ENCODE data around the gene CEP112.

The CEP112 gene

DNA sequence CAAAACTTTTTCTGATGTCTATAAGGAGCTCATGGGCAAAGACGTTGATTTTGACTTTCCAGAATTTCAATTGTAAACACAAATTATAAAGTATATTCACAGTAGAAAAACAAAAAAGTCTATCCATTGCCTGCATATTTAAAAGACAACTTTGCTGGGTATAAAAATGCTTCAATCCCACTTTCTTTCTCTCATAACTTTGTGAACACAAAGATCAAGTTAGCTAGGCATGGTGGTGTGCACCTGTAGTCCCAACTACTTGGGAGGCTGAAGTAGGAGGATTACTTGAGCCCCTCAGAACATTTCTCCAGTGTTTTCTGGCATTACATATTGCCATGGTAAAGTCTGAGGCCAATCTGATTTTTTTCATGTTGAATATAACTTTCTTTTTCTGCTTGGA is 547.4 kb downstream of the CEP112 start:
- no peak for DNase-seq (ENCODE audit: insufficient read length, low spot score)
- no peak for TF ChIP-seq CTCF (IDR thresholded peaks at IDR 0.05; ENCODE audit: insufficient read depth, missing control alignments)

GRCh38 chr17:65638221-65638975 is 553.5 kb downstream of the CEP112 start:
- DNase-seq (ENCODE audit: insufficient read length, low spot score) (no peak), FAIRE-seq (no peak)
- TF ChIP-seq CTCF (IDR thresholded peaks at IDR 0.05; ENCODE audit: insufficient read depth, missing control alignments): no peak

More for the DNA sequence above, 547.4 kb downstream of the CEP112 start:
- no peak for FAIRE-seq

DNA sequence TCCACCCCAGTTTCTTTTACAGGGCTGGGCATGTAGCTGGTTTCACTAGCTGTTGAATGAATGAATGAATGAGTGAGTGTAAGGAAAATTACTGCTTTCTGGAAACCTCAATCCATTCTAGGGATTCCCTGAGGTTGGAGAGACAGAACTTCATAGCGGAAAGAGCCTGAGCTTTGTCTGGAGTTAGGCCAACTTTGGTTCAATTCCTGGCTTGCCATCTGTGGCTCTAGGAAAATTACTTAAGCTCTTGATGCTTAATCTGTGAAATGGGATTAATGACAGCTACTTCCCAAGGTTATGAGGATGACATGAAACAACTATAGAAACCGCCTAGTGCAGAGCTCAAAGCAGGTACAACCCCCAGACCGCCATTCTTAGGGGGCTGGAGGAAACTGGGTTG is 554.1 kb downstream of the CEP112 start:
- FAIRE-seq (no peak), DNase-seq (ENCODE audit: insufficient read length, low spot score) (no peak)
- TF ChIP-seq CTCF (IDR thresholded peaks at IDR 0.05; ENCODE audit: insufficient read depth, missing control alignments): no peak

DNA sequence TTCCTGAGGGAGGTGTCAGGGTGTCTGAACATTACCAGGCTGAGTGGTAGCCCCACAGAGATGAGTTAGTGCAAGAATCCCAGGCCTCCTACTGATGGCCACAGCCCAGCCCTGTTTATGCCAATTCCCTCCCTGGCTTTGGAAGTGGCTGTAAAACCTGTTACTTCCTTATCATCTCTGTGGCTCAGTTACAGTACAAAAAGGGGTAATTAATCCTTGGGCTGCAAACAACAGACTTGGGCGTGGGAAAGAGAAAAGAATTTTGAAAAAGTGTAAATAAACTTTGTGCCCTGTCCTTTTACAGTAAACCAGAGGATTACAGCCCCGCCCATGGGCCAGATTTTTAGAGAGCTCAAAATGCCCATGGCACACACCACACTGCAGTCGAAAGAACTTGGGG is 557.4 kb downstream of the CEP112 start:
- TF ChIP-seq CTCF (IDR thresholded peaks at IDR 0.05; ENCODE audit: insufficient read depth, missing control alignments): no peak
- DNase-seq (ENCODE audit: insufficient read length, low spot score) (no peak), FAIRE-seq (no peak)

GRCh38 chr17:65633988-65634387 is 557.9 kb downstream of the CEP112 start:
- no peak for TF ChIP-seq CTCF (IDR thresholded peaks at IDR 0.05; ENCODE audit: insufficient read depth, missing control alignments)
- FAIRE-seq: no peak
- DNase-seq (ENCODE audit: insufficient read length, low spot score): no peak

DNA sequence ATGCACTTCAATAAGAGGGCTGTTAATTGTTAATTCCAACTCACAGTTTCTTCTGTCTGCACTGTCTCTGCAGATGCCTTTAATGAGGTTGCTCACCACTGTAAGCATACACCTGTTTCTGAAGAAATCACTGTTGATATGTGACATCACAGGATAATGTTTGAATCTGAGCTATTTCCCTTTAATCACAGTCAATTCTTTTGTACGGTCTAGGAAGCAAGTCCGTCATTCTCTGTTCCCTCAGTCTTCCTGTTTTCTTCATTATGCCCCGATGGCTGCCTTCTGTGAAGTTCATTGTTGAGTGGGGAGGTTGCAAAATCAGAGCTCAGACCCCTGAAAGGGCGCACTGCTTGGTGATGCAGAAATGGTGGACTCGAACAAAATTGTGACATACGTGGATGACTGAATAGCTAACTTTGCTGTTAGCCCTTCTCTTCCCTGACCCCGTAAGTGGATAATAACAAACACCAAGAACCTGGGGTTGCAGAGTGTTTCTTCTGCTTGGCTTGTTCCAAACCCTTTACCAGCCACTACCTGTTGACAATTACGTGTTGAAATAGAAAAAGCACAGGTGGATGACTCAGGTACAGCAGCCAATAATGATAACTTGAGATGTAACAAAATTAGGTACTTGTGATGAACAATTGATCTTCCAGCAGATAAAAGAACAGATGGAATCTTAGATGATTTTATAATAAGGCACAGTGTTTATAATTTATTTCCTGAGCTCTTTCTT is 558.6 kb downstream of the CEP112 start:
- DNase-seq (ENCODE audit: insufficient read length, low spot score) (no peak), FAIRE-seq (no peak)
- no peak for TF ChIP-seq CTCF (IDR thresholded peaks at IDR 0.05; ENCODE audit: insufficient read depth, missing control alignments)

DNA sequence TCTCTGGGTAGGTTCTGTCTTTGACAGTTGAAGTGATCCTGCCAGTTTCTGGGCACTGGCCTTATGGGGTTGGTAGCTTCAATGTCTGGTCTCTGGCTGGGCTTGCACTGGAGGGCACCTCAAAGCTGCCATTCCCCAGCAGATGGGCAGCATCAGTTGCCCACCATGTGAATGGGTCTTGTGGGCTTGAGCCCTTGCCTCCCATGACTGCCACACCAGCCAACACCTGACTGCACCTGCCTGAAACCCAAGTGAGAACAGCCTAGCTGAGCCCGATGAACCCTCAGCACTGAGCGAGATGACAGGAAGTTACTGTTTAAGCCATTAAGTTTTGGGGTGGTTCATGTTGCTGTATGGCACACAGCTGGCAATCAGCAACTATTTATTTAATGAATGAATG is 561.4 kb downstream of the CEP112 start:
- DNase-seq (ENCODE audit: insufficient read length, low spot score) (no peak), FAIRE-seq (no peak)
- TF ChIP-seq CTCF (IDR thresholded peaks at IDR 0.05; ENCODE audit: insufficient read depth, missing control alignments): no peak
